DMS 273 treated with DMSO at 0.1 percent for 48 hours (cell line): Measurements from ENCODE around the gene TMEM116.
"Not testable (repeated sequence)": the region's sequence is repeated elsewhere in the genome, so short reads cannot be mapped to it uniquely, and the experiment has no call there.

ENCODE experiments used
- DNase-seq: peaks from one replicate; lab custom pipeline; 2025; lab: John Stamatoyannopoulos, UW

Gene TMEM116

DNA sequence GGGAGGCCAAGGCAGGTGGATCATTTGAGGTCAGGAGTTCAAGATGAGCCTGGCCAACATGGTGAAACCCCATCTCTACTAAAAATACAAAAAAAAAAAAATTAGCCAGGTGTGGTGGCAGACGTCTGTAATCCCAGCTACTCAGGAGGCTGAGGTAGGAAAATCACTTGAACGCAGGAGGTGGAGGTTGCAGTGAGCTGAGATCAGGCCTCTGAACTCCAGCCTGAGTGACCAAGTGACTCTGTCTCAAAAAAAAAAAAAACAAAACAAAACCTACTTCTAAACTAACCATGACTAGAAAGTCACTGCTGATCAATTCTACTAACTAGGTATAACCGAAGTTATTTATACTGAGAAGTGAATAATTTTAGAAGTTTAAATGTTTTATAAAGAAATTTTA, 3.4 kb downstream of the TMEM116 start:
- DNase-seq, result not testable (repeated sequence)

- no peak for DNase-seq
These were observed 4.0 kb downstream of the TMEM116 start for GRCh38 chr12:112008918-112009317.

DNA sequence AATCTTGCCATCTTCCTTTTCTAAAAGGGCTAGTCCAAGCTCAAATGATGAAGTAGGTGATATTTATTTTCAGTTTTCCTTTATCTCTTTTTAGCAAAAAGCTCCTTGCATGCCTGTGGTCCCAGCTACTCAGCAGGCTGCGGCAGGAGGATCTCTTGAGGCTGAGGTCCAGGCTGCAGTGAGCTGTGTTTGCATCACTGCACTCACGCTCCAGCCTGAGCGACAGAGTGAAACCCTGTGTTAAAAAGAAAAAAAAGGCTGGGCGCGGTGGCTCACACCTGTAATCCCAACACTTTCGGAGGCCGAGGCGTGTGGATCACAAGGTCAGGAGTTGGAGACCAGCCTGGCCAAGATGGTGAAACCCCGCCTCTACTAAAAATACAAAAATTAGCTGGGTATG, 5.0 kb downstream of the TMEM116 start:
- no peak for DNase-seq

- no peak for DNase-seq
These were observed 7.3 kb downstream of the TMEM116 start for GRCh38 chr12:112005419-112006395.

GRCh38 chr12:112004041-112004440, 8.9 kb downstream of the TMEM116 start:
- no peak for DNase-seq

- no peak for DNase-seq
These were observed 11.4 kb downstream of the TMEM116 start for GRCh38 chr12:112001576-112001975.

GRCh38 chr12:112000820-112001219, 12.1 kb downstream of the TMEM116 start:
- no peak for DNase-seq

DNA sequence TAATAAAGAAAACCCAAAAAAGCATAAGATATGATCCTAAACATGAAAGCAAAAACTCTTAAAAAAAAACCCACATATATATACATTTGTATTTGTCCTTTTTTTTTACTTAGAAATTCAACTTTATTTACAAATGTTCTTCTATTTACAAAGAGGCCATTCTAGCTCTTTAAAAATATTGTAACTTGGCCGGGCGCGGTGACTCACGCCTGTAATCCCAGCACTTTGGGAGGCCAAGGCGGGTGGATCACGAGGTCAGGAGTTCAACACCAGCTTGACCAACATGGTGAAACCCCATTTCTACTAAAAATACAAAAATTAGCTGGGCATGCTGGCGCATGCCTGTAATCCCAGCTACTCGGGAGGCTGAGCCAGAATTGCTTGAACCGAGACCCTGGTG, 13.8 kb downstream of the TMEM116 start:
- DNase-seq, result not testable (repeated sequence)

DNA sequence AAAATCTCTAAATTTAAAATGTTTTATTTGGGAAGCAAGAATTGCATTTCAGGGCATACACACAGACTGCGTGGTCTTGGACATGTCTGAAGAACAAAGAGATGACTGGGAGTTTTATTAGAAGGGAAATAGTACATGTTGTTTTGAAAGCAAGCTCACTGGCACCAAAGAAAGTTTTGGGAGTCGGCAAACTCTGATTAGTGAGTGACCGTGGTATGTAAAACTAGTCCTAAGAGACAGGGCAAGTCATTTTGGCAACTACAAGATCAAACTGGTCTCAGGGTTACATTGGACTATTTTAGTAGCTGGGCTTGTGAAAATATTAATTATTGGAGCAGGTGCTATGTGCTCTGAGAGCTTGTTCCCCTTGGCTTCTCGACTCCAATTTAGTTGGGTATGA, 14.9 kb downstream of the TMEM116 start:
- DNase-seq, result no peak

GRCh38 chr12:111997300-111997699, 15.7 kb downstream of the TMEM116 start:
- DNase-seq, result no peak

DNA sequence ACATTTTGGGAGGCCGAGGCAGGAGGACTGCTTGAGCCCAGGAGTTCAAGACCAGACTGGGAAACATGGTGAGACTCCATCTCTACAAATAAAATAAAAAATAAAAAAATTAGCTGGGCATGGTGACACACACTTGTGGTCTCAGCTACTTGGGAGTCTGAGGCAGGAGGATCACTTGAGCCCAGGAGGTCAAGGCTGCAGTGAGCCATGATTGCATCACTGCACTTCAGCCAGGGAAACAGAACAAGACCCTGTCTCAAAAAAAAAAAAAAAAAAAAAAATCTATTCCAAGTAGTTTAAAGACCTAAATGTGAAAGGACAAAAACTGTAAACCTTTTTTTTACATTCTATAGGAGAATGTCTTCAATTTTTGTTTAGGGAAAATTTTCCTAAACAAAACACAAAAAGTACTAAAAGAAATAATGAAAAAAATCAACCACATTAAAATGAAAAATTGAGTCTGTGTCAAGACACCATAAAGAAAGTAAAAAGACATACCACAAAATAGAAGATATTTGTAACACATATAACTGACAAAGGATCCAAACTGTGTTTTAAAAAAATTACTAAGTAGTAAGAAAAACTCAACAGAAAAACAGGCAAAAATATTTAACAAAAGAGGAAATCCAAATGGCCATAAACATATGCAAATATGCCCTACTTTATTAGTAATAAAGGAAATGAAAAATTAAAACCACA, 17.0 kb downstream of the TMEM116 start:
- no peak for DNase-seq

GRCh38 chr12:111994211-111995111, 18.5 kb downstream of the TMEM116 start:
- not testable (repeated sequence) for DNase-seq

GRCh38 chr12:111993292-111994150, 19.4 kb downstream of the TMEM116 start:
- DNase-seq, result no peak

DNA sequence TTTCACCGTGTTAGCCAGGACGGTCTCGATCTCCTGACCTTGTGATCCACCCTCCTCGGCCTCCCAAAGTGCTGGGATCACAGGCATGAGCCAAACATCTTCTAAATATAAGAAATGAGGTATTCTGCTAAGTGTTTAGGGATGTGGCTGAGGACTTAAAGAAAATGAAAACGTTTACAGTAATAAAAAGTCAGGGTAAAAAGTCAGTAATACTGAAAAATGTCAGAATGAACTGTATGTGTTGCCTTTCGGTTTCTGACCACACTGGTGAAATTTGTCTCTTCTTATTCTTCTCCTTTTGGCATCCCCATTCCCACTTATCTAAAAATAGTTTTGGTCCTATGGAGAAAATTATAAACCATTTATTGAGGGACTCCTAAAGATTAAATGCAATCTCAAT, 20.5 kb downstream of the TMEM116 start:
- DNase-seq, result no peak

DNA sequence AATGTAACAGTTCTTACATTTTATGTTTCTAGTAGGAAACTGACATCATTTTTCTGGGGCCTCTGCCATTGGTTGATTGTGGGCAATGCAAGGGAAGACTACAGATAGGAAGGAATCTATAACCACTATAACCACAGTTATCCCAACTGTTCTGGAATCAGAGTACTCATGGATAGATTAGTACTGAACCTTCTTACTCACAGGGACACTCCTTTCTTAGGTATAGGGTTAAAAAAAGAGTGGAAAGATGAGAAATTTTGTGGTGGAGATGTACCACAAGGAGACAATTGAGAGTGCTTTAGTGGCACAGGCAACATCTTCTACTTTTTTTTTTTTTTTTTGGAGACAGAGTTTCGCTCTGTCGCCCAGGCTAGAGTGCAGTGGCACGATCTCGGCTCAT, 21.0 kb downstream of the TMEM116 start:
- no peak for DNase-seq

DNA sequence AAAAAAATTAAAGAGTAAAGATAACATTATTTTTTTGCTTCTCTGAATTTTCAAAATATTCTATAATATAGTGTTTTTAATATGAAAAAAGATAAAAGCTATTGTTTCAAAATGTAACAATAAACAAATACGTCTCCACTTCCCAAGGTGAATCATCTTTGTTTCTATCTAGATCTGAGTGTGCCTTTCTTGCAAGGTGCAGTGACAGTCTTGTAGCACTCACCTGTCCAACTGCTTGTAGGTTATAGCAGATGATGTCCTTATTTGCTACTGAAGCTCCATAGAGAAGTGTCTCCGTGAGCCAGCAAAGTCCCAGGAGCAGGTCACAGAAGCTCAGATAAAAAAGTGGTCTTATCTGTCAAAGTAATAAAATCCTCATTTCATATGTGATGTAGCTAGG, 21.4 kb downstream of the TMEM116 start:
- no peak for DNase-seq

DNA sequence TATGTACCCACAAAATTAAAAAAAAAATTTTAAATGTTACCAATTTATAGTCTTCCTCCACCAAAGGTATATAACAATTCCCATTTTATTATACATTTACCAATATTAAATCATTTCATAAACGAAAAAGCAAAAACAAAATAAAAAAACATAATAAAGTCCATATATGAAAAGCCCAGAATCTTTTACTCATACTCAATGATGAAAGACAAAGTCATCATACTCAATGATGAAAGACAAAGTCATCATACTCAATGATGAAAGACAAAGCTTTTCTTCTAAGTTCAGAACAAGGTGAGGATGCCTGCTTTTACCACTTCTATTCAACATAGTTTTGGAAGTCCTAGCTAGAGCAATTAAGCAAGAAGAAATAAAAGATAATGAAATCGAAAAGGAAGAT, 28.1 kb downstream of the TMEM116 start:
- DNase-seq, result no peak

- DNase-seq, result no peak
These were observed 31.0 kb downstream of the TMEM116 start for GRCh38 chr12:111981987-111982386.

- DNase-seq, result no peak
These were observed 32.4 kb downstream of the TMEM116 start for GRCh38 chr12:111980598-111980997.

GRCh38 chr12:111978545-111978944, 34.4 kb downstream of the TMEM116 start:
- no peak for DNase-seq

DNA sequence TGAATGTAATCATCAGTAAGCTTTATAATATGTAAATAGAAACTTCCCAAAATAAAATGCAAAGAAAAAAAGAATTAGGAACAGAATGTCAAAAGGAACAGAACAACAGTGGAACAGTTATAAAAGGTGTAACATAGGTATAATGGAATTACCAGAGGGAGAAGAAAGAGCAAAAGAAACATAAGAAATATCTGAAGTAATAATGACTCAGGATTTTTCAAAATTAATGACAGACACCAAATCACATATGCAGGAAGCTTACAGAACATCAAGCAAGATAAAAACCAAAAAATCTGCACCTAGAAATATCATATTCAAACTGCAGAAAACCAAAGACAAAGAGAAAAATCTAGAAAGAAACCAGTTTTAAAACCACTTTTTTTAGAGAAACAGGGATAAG, 36.1 kb downstream of the TMEM116 start:
- DNase-seq, result no peak
